ENCODE data around the gene GDF3. TPM values are rescaled to one million over a fixed set of nuclear protein-coding genes. Genes with fewer than 3 reads are reported as not detected.

Gene GDF3
- polyA plus RNA-seq, 3 donors: not detected

DNA sequence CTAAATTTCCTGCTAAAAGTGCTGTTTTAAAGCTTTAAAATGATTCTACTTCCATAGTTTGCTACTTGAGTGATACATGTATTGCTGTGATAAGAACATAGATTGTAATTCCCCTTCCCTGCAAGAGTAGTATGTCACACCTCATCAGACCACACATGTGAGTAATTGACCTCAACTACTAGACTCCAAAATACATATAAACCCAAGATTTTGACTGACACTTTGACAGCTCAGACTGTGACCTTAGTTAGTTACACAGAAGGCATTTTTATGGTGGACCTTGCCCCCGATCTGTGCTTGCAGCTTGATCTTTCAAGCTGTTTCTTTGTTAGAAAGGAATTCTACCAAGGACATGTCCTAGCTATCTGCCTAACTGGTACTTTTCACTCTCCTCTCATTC is 48.5 kb downstream of the GDF3 start:
- intact Hi-C loops (cut with micrococcal nuclease): no loop called here
- 20% methylated on average over 1 of the region's 1 CpG for WGBS (ENCODE audit: insufficient coverage)

GRCh38 chr12:7646178-7646475 is 49.4 kb downstream of the GDF3 start:
- no peak for TF ChIP-seq CTCF (IDR thresholded peaks at IDR 0.05)
- Histone ChIP-seq H3K9me3 (replicated peaks in 1 of 2; ENCODE audit: control insufficient read depth in 1 of 2, insufficient read depth in 1 of 2, low read length in 2 of 2) (no peaks in the 10 kb centered on the region), H3K4me1 (ENCODE audit: control insufficient read depth in 1 of 2, insufficient read depth in 2 of 2, low read length in 2 of 2) (peaks cover 9 to 15% of the 10 kb centered on the region in 2 donors), H3K4me3 (replicated peaks in 1 of 3; ENCODE audit: low read depth in 2 of 3, low read length in 3 of 3) (no peak overlapping the region), H3K27ac (ENCODE audit: low read depth in 1 of 2, low read length in 2 of 2) (no peak overlapping the region), H3K27me3 (ENCODE audit: control insufficient read depth in 2 of 2, insufficient read depth in 2 of 2, low read length in 2 of 2) (no peaks in the 10 kb centered on the region), H3K9ac (ENCODE audit: insufficient read depth, low read length, poor library complexity, severe bottlenecking) (no peak overlapping the region), H3K36me3 (replicated peaks in 1 of 2; ENCODE audit: control insufficient read depth in 1 of 2, insufficient read depth in 2 of 2, low read length in 2 of 2) (no peaks in the 10 kb centered on the region), H2AFZ (ENCODE audit: insufficient read depth, low read depth, low read length, poor library complexity, severe bottlenecking) (no peak overlapping the region), H3K4me2 (replicated peaks; ENCODE audit: extremely low read depth, low read length, poor library complexity, severe bottlenecking) (no peak overlapping the region), H3K79me2 (ENCODE audit: insufficient read depth, low read length) (no peaks in the 10 kb centered on the region), H4K20me1 (ENCODE audit: insufficient read depth, low read length) (no peaks in the 10 kb centered on the region)
- intact Hi-C loops (cut with micrococcal nuclease): no loop called here
- peak overlapping the region in 2 of 7 donors; percentile 8 to 68 for H3K27ac Mint-ChIP-seq
- H3K27me3 Mint-ChIP-seq (ENCODE audit: low read depth in 3 of 3): peaks cover 0 to 1% (median 0%) of the 10 kb centered on the region in 3 donors
- no peaks in the 10 kb centered on the region for H3K36me3 Mint-ChIP-seq
- no peaks in the 10 kb centered on the region for H3K9me3 Mint-ChIP-seq
- 71% methylated on average over 2 of the region's 3 CpGs for WGBS (ENCODE audit: insufficient coverage)
- DNase-seq: no peak
- H3K4me3 Mint-ChIP-seq: no peak overlapping the region
- peaks cover 22% of the 10 kb centered on the region for H3K4me1 Mint-ChIP-seq

More for the DNA sequence above, 48.5 kb downstream of the GDF3 start:
- Histone ChIP-seq H2AFZ (ENCODE audit: insufficient read depth, low read depth, low read length, poor library complexity, severe bottlenecking) (no peak overlapping the region), H3K9me3 (replicated peaks in 1 of 2; ENCODE audit: control insufficient read depth in 1 of 2, insufficient read depth in 1 of 2, low read length in 2 of 2) (no peaks in the 10 kb centered on the region), H3K9ac (ENCODE audit: insufficient read depth, low read length, poor library complexity, severe bottlenecking) (no peak overlapping the region), H4K20me1 (ENCODE audit: insufficient read depth, low read length) (no peaks in the 10 kb centered on the region), H3K36me3 (replicated peaks in 1 of 2; ENCODE audit: control insufficient read depth in 1 of 2, insufficient read depth in 2 of 2, low read length in 2 of 2) (no peaks in the 10 kb centered on the region), H3K4me1 (ENCODE audit: control insufficient read depth in 1 of 2, insufficient read depth in 2 of 2, low read length in 2 of 2) (peaks cover 9 to 15% of the 10 kb centered on the region in 2 donors), H3K79me2 (ENCODE audit: insufficient read depth, low read length) (no peaks in the 10 kb centered on the region), H3K4me3 (replicated peaks in 1 of 3; ENCODE audit: low read depth in 2 of 3, low read length in 3 of 3) (no peak overlapping the region), H3K27me3 (ENCODE audit: control insufficient read depth in 2 of 2, insufficient read depth in 2 of 2, low read length in 2 of 2) (no peaks in the 10 kb centered on the region), H3K27ac (ENCODE audit: low read depth in 1 of 2, low read length in 2 of 2) (no peak overlapping the region), H3K4me2 (replicated peaks; ENCODE audit: extremely low read depth, low read length, poor library complexity, severe bottlenecking) (no peak overlapping the region)
- Mint-ChIP-seq H3K9me3 (no peaks in the 10 kb centered on the region), H3K4me3 (no peak overlapping the region), H3K27me3 (ENCODE audit: low read depth in 3 of 3) (peaks cover 0 to 1% (median 0%) of the 10 kb centered on the region in 3 donors), H3K36me3 (no peaks in the 10 kb centered on the region), H3K4me1 (peaks cover 19% of the 10 kb centered on the region), H3K27ac (no peak overlapping the region)
- DNase-seq: no peak
- no peak for TF ChIP-seq CTCF (IDR thresholded peaks at IDR 0.05)

All from CD14-positive monocyte (primary cell).